Measurements from ENCODE around the gene ALDH2.
A peak's percentile ranks its signal among the peaks of the same experiment; 100 is the strongest.
"Not testable (repeated sequence)": the region's sequence is repeated elsewhere in the genome, so short reads cannot be mapped to it uniquely, and the experiment has no call there.

The ALDH2 gene

GRCh38 chr12:111766608-111767361 is at the start of gene ALDH2:
Gene ALDH2 (plus strand): TSS chr12:111766933. CDS start chr12:111766983, 50 bp downstream.
- no peak for DNase-seq (ENCODE audit: low read depth, low spot score)
- ChIA-PET POLR2A (no interaction called here), CTCF (interaction anchor here (0.8 to 0.9 kb wide), 2 partner anchors 13 to 46 kb away, joined by 3 read pairs; no protein-coding TSS in a partner anchor)
- peak within 1 kb of the TSS; percentile 70 for H3K4me3 ChIP-seq (ENCODE audit: low read depth, low read length)
- TF ChIP-seq, protein P1, sequence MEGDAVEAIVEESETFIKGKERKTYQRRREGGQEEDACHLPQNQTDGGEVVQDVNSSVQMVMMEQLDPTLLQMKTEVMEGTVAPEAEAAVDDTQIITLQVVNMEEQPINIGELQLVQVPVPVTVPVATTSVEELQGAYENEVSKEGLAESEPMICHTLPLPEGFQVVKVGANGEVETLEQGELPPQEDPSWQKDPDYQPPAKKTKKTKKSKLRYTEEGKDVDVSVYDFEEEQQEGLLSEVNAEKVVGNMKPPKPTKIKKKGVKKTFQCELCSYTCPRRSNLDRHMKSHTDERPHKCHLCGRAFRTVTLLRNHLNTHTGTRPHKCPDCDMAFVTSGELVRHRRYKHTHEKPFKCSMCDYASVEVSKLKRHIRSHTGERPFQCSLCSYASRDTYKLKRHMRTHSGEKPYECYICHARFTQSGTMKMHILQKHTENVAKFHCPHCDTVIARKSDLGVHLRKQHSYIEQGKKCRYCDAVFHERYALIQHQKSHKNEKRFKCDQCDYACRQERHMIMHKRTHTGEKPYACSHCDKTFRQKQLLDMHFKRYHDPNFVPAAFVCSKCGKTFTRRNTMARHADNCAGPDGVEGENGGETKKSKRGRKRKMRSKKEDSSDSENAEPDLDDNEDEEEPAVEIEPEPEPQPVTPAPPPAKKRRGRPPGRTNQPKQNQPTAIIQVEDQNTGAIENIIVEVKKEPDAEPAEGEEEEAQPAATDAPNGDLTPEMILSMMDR (IDR thresholded peaks at IDR 0.05; ENCODE audit: insufficient read depth, low read length, missing control alignments), result peak; percentile 3

- CTCF ChIA-PET; H3K4me3 ChIP-seq (ENCODE audit: low read depth, low read length); POLR2A ChIA-PET; DNase-seq (ENCODE audit: low read depth, low spot score): not testable (repeated sequence)
Measured at GRCh38 chr12:111719316-111719715, 47.4 kb upstream of the ALDH2 start.

DNA sequence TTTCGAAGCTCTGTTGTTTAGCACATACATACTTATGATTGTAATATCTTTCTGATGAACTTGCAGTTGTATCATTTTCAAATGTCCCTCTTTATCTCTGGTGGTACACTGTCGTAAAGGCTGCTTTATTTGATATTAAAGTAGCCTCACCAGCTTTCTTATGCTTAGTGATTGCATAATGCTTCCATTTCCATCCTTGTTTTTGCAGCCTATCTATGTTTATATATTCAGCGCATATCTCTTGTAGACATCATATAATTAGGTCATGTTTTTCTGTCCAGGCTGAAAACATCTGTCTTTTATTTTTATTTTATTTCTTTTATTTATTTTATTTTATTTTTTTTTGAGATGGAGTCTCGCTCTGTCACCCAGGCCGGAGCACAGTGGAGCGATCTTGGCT is 46.3 kb upstream of the ALDH2 start:
- TF ChIP-seq, protein P1 (IDR thresholded peaks at IDR 0.05; ENCODE audit: insufficient read depth, low read length, missing control alignments), result no peak
- CTCF ChIA-PET, result interaction anchor here (1.0 kb wide), 2 partner anchors 8 to 29 kb away, joined by 3 read pairs; no protein-coding TSS in a partner anchor
- no peak overlapping the region for H3K4me3 ChIP-seq (ENCODE audit: low read depth, low read length)
- no peak for DNase-seq (ENCODE audit: low read depth, low spot score)
- POLR2A ChIA-PET, result no interaction called here

- POLR2A ChIA-PET, result not testable (repeated sequence)
Measured at GRCh38 chr12:111723646-111724360, 42.9 kb upstream of the ALDH2 start.

GRCh38 chr12:111728795-111729194 is 37.9 kb upstream of the ALDH2 start:
- CTCF ChIA-PET, result interaction anchor here (1.2 to 2.9 kb wide), 2 partner anchors 9 to 84 kb away, joined by 3 to 9 read pairs; no protein-coding TSS in a partner anchor
- POLR2A ChIA-PET, result no interaction called here
- no peak overlapping the region for H3K4me3 ChIP-seq (ENCODE audit: low read depth, low read length)
- peak; percentile 7 for DNase-seq (ENCODE audit: low read depth, low spot score)
- TF ChIP-seq, protein P1 (IDR thresholded peaks at IDR 0.05; ENCODE audit: insufficient read depth, low read length, missing control alignments), result no peak

More at GRCh38 chr12:111723646-111724360, 42.9 kb upstream of the ALDH2 start:
- H3K4me3 ChIP-seq (ENCODE audit: low read depth, low read length); CTCF ChIA-PET; DNase-seq (ENCODE audit: low read depth, low spot score): not testable (repeated sequence)

- DNase-seq (ENCODE audit: low read depth, low spot score), result no peak
- H3K4me3 ChIP-seq (ENCODE audit: low read depth, low read length), result no peak overlapping the region
- ChIA-PET CTCF (interaction anchor here (0.5 to 2.9 kb wide), 2 partner anchors 13 to 82 kb away, joined by 4 to 9 read pairs; no protein-coding TSS in a partner anchor), POLR2A (no interaction called here)
- TF ChIP-seq, protein P1 (IDR thresholded peaks at IDR 0.05; ENCODE audit: insufficient read depth, low read length, missing control alignments), result no peak
Measured at GRCh38 chr12:111730420-111730819, 36.3 kb upstream of the ALDH2 start.

DNA sequence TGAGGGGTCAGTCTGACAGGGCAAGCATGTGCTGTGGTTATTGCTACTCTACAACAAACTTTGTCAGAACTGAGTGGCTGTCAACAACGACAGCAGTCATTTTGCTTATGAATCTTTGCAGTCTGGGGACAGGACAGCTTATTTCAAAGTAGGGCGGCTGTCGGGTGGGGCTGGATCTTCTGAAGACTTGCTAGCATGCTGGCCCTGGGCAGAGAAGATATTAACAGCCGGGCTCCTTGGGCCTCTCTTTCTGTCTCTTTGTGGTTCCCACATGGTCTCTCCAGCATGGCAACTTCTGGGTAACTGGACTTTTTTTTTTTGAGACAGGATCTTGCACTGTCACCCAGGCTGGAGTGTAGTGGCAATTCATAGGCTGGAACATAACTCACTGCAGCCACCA is 33.9 kb upstream of the ALDH2 start:
- ChIA-PET CTCF (interaction anchor here (0.6 kb wide), 1 partner anchor 218 kb away, joined by 4 read pairs; no protein-coding TSS in a partner anchor), POLR2A (no interaction called here)
- H3K4me3 ChIP-seq (ENCODE audit: low read depth, low read length), result no peak overlapping the region
- DNase-seq (ENCODE audit: low read depth, low spot score), result no peak
- TF ChIP-seq, protein P1 (IDR thresholded peaks at IDR 0.05; ENCODE audit: insufficient read depth, low read length, missing control alignments), result no peak
